GM21576 (cell line): Measurements from ENCODE around the gene RABEPK.
"Not testable (repeated sequence)": the region's sequence is repeated elsewhere in the genome, so short reads cannot be mapped to it uniquely, and the experiment has no call there.

Source experiments
- ATAC-seq: cut with Tn5 transposase; IDR thresholded peaks from one replicate; pipeline ENCODE4 v1.9.1; 2021; ENCODE audit warnings: mild to moderate bottlenecking, moderate library complexity; ENCODE audit not compliant: unreplicated experiment

Gene RABEPK

GRCh38 chr9:125194466-125194865 lies 5.9 kb upstream of the RABEPK start:
- not testable (repeated sequence) for ATAC-seq

DNA sequence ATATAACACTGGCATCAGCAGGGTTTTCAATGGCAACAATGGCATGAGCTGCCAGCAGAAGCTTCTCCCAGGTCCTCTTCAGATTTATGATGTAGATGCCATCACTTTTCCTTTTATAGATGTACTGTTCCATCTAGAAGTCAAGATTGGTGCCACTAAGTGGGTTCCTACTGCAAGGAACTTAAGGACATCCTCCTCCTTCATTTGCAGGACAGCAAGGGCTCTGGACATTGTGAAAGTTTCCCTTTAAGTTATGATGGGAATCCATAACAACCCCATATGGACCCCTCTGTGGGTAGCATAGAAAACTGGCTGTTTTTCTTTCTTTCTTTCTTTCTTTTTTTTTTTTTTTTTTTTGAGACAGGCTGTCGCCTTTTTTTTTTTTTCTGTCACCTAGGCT lies 4.8 kb upstream of the RABEPK start:
- ATAC-seq: not testable (repeated sequence)

- ATAC-seq: no peak
Measured at GRCh38 chr9:125202846-125203618, 2.7 kb downstream of the RABEPK start.

- no peak for ATAC-seq
Measured at GRCh38 chr9:125204477-125204876, 4.1 kb downstream of the RABEPK start.

DNA sequence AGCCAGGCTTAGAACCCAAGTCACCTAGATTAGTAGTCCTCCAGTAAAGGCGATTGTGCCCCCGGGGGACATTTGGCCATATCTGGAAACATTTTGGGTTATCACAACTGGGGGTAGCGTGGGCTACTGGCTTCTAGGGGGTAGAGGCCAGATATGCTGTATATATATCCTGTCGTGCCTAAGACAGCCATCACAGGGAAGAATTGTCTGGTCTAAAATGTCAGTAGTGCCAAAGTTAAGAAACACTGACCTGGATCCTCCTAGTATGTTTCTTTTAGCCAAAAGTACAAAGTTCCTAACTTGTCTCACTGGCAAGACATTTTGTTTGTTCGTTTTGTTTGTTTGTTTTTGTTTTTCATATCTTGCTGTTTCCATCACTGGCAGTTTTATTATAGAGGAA lies 13.8 kb downstream of the RABEPK start:
- no peak for ATAC-seq

- ATAC-seq: no peak
Measured at GRCh38 chr9:125218621-125219020, 18.3 kb downstream of the RABEPK start.

- ATAC-seq: not testable (repeated sequence)
Measured at GRCh38 chr9:125224858-125225257, 24.5 kb downstream of the RABEPK start.

- ATAC-seq: no peak
Measured at GRCh38 chr9:125227761-125228160, 27.4 kb downstream of the RABEPK start.

DNA sequence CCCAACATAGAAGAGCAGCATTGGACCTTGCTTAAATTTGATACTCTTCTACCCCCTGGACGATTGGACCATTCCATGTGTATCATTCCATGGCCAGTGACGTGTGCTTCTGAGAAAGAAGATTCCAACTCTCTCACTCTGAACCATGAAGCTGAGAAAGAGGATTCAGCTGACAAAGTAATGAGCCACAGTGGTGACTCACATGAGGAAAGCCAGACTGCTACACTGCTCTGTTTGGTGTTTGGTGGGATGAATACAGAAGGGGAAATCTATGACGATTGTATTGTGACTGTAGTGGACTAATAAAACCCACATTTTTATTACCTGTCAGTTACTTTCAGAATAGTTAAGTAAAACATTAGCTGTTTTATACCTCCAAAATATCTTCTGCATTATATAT lies 33.3 kb downstream of the RABEPK start:
- ATAC-seq: no peak

DNA sequence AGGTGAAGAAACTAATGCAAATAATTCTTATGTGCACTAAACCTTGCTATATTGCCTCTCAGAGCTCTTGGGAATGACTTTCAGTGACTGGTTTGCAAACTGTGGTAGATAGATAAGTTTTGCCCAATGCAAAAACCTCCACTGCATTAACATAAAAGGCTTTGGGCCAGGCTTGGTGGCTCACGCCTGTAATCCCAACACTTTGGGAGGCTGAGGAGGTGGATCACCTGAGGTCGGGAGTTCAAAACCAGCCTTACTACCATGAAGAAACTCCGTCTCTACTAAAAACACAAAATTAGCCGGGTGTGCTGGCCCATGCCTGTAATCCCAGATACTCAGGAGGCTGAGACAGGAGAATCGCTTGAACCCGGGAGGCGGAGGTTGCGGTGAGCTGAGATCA lies 33.8 kb downstream of the RABEPK start:
- not testable (repeated sequence) for ATAC-seq

GRCh38 chr9:125235804-125236519 lies 35.6 kb downstream of the RABEPK start:
- ATAC-seq: no peak

DNA sequence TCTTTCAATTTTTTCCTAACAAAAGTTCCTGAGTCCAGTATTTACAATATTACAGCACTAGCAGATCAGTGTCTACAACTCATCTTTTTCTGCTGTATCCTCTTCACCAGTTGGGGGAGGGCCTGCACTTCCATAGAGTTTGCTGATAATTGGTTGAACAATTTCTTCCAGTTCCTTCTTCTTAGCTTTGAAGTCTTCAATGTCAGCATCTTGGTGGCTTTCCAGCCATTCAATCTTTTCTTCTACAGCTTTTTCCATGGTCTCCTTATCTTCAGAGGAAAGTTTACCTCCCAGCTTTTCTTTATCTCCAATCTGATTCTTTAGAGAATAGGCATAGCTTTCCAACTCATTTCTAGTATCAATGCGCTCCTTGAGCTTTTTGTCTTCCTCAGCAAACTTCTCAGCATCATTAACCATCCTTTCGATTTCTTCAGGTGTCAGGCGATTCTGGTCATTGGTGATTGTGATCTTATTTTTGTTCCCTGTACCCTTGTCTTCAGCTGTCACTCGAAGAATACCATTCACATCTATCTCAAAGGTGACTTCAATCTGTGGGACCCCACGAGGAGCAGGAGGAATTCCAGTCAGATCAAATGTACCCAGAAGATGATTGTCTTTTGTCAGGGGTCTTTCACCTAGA lies 36.3 kb downstream of the RABEPK start:
- not testable (repeated sequence) for ATAC-seq

DNA sequence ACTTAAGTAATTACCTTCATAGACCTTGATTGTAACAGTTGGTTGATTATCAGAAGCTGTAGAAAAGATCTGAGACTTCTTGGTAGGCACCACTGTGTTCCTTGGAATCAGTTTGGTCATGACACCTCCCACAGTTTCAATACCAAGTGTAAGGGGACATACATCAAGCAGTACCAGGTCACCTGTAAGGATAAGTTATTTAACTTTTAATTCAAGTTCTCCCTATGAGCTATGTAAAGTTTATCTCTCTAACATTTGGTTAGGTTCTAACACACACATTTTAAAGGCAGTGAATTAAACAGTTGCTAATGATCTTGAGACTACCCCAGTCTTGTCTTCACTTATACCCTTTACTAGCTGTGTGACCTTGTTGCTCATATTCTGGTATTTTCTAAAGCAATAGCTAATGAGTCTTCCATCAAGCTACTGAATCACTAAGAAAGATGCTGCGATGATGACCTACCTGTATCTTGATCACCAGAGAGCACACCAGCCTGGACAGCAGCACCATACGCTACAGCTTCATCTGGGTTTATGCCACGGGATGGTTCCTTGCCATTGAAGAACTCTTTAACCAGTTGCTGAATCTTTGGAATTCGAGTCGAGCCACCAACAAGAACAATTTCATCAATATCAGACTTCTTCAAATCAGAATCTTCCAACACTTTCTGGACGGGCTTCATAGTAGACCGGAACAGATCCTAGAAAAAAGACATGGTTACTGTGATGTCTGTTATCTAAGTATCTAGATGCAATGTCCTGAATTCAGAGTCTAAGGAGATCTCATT lies 38.0 kb downstream of the RABEPK start:
- no peak for ATAC-seq

GRCh38 chr9:125238915-125239446 lies 38.6 kb downstream of the RABEPK start:
- ATAC-seq: no peak

DNA sequence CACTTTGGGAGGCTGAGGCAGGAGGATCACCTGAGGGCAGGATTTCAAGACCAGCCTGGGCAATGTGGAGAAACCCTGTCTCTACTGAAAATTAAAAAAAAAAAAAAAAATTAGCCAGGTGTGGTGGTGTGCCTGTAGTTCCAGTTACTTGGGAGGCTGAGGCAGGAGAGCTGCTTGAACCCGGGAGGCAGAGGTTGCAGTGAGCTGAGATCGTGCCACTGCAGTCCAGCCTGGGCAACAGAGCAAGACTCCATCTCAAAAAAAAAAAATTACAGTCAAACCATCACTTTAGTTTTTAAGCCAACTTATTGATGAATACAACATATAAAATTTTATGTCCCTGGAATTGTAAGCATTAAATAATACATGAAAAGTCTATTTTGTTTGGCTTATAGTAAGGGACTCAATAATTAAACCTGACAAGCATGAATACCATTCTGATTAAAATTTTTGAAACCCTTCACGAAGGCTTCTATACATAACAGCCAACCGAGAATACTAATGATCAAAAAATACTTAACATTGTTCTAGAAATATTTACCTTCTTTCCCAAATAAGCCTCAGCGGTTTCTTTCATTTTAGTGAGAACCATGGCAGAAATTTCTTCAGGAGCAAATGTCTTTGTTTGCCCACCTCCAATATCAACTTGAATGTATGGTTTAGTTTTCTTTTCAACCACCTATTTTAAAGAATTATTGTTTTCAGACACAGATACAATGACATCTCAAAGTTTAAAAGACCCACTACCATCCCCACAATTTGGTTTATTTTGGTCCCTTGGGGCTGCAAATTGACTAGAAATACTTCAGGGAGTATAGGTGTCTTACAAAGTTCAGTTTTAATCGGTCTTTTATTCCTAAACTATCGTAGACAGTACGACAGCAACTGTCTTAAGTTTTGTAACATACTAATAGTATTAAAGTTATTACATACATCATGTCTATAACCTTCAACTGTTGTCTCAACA lies 39.6 kb downstream of the RABEPK start:
- ATAC-seq: no peak

- ATAC-seq: peak; percentile 3
Measured at GRCh38 chr9:125240649-125240999, 40.3 kb downstream of the RABEPK start.

DNA sequence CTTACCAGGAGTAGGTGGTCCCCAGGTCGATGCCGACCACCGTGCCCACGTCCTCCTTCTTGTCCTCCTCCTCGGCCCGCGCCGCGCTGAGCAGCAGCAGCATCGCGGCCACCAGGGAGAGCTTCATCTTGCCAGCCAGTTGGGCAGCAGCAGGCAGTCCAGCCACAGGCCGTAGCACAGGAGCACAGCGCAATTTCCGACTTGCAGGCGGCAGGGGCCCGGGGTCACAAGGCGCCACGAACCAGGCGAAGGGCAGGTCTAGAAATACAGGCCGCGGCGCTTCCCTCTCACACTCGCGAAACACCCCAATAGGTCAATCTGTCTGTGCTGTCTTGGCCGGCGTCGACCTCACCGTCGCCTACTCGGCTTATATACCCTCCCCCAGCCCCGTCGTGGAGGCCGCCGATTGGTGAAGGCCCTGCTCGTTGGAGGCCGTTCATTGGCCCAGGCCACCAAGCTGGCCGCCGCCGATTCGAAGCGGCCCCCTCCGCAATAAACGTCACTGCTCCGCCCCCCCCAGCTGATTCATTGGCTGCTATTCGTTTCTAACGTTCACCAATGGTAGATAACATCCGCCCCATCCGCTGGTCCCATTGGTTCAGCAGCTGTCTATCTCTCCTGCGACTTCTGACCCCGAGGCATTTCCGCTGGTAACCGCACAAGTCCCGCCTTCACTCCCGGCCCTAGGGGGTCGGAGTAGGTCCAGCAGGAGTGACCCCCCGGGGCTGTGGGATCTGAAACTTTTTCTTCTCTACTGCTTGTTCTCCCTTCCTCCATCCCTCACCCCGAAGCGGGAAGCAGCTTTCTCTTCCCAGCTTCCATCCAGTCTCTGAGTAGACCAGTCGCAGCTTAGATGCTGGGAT lies 40.9 kb downstream of the RABEPK start, which contains the start of gene HSPA5:
Gene HSPA5 (minus strand): TSS at position 344 of the 863 bp plus-strand sequence. CDS start 217 bp downstream, at position 127.
- ATAC-seq: peak; percentile 88

DNA sequence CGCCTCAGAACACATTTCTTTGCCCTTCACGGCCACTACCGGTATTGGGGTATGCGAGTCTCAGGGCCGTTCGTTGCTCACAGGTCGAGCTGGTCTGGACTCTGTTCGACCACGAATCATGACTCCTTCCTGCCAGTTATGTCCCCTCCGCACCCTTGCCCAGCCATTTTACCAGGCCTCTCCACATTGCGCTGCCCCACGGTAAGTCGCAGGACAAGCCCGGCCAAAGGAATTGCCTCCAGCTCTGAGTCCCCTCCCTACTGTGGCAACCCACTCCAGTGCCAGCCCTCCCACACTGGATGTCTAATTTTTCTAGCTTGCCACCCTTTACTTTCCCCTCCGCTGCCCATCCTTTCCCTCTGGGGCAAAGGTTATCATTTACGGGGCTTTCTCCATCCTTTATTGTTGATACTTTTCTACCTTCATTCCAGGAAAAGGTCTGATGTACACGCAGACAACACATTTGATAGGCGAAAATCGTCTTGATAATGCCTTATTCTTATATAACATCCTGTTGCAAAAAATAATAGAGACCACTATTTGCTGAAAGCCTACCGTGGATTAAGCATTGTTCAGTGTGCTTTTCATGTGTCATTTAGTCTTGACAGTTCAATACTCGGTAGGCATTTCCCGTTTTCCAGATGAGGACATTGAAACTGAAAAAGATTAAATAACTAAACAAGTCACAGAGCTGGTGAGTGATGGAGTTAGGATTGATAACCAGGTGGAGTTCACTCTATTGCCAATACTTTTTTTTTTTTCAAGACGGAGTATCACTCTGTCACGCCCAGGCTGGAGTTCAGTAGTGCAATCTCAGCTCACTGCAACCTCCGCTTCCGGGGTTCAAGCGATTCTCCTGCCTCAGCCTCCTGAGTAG lies 41.8 kb downstream of the RABEPK start:
- ATAC-seq: peak; percentile 1
